Bronchial epithelial cell (primary cell): ENCODE data around the gene PHACTR1. TPM values are rescaled to one million over a fixed set of nuclear protein-coding genes. Genes with fewer than 3 reads are reported as not detected.

ENCODE experiments used
- DNase-seq: peaks from one replicate; pipeline ENCODE4 v3.0.0-alpha.2; 2010; ENCODE audit warnings: low read depth
- FAIRE-seq: peaks from 2 replicates; lab custom pipeline; 2011; peaks lifted over from hg19 to GRCh38; lab: Jason Lieb, UNC
- H3K27me3 ChIP-seq: 2 replicates; pipeline ENCODE4 v1.5.1; 2011; ENCODE audit warnings: low read length; ENCODE audit not compliant: control insufficient read depth, insufficient read depth
- H3K36me3 ChIP-seq: 2 replicates; pipeline ENCODE4 v1.5.1; 2011; ENCODE audit warnings: low read length; ENCODE audit not compliant: control insufficient read depth, insufficient read depth
- H3K4me3 ChIP-seq: 2 replicates; pipeline ENCODE4 v1.5.1; 2011; ENCODE audit warnings: mild to moderate bottlenecking, low read depth, low read length, control low read depth
- total RNA-seq: library from RNA; depleted of rRNA; stranded (reverse); fragments of >200 nt; gene quantifications from 2 replicates; pipeline ENCODE4 v1.2.1, GENCODE V29; 2014
- TF ChIP-seq, protein P1 (sequence below): IDR thresholded peaks from 2 replicates; pipeline ENCODE4 v1.5.1; 2011; ENCODE audit warnings: mild to moderate bottlenecking, moderate library complexity, low read length, control low read depth, inconsistent platforms; ENCODE audit not compliant: insufficient read depth, severe bottlenecking

Gene PHACTR1
- total RNA-seq, 1 donor from 2014 or later, result under 0.01 TPM

DNA sequence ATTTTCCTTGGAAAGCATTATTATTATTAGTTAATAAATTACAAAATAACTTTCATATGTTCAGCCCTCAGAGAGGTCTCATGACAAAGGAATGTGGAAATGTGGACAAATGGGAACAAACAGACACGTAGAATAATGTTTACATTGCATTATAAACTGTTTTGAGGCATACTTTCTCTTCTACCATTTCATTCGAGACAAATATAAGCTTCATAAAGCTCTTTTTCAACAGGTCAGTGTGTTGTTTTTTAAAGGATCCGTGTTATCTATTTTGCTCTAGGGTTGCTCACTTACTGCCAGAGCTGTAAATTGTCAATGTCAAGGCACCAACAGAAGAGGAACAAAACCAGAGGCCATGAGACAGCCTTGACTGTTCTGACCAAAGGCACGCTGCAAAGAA is 256.8 kb downstream of the PHACTR1 start:
- no peak for FAIRE-seq
- DNase-seq, result peak; percentile 49
- Histone ChIP-seq H3K36me3 (no peaks in the 10 kb centered on the region), H3K4me3 (no peak overlapping the region), H3K27me3 (no peaks in the 10 kb centered on the region)
- TF ChIP-seq, protein P1, sequence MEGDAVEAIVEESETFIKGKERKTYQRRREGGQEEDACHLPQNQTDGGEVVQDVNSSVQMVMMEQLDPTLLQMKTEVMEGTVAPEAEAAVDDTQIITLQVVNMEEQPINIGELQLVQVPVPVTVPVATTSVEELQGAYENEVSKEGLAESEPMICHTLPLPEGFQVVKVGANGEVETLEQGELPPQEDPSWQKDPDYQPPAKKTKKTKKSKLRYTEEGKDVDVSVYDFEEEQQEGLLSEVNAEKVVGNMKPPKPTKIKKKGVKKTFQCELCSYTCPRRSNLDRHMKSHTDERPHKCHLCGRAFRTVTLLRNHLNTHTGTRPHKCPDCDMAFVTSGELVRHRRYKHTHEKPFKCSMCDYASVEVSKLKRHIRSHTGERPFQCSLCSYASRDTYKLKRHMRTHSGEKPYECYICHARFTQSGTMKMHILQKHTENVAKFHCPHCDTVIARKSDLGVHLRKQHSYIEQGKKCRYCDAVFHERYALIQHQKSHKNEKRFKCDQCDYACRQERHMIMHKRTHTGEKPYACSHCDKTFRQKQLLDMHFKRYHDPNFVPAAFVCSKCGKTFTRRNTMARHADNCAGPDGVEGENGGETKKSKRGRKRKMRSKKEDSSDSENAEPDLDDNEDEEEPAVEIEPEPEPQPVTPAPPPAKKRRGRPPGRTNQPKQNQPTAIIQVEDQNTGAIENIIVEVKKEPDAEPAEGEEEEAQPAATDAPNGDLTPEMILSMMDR, result no peak

DNA sequence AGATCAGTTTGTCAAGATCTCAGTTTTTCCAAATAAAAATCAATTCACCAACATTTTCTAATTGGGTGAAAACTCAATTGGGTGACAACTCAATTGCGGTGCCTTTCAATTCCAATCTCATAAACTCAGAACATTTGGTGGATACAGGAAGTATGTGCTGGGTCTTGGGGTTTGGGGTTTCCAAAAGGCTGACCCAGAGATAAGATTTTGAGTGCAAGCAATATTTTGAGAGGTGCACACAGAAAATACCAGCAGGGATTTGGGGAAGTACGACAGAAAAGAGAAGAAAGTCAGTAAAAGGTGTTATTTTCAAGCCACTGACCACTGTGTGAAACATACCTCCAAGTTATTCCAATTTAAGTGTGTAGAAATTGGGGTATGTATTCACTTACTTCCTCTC is 258.0 kb downstream of the PHACTR1 start:
- H3K27me3 ChIP-seq, result no peaks in the 10 kb centered on the region
- FAIRE-seq (no peak), DNase-seq (no peak)
- H3K4me3 ChIP-seq, result no peak overlapping the region
- TF ChIP-seq, protein P1, result no peak
- H3K36me3 ChIP-seq, result no peaks in the 10 kb centered on the region

DNA sequence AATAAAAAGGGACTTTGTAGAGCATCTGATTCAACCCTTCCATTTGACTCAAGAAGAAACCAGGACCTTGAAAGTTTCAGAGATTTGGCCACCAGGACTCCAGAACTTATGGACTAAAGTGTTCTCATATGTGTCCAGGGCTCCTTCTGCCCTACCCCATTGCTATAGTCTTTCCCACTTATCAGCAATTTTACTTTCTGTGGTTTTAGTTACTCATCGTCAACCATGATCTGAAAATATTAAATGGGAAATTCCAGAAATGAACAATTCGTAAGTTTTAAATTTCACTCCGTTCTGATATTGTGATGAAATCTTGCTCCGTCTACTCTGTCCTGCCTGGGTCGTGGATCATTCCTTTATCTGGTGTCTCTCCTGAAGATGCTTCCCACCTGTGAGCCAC is 259.8 kb downstream of the PHACTR1 start:
- DNase-seq, result no peak
- Histone ChIP-seq H3K27me3 (no peaks in the 10 kb centered on the region), H3K36me3 (no peaks in the 10 kb centered on the region), H3K4me3 (no peak overlapping the region)
- TF ChIP-seq, protein P1, result no peak
- no peak for FAIRE-seq

DNA sequence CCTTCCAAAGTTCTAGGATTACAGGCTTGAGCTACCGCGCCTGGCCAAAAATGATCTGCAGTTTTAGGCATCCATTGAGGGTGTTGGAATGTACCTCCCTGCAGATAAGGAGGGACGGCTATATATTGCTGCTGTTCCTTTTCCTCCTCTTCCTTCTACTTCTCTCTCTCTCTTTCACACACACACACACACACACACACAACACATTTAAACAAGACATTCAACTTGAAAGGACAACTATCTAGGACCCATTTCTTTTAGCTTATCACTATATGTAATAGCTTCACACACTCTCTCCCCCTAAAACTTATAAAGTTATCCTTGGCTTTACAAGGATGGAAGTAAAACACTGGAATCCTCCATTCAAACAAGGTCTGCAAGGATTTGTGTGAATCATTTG is 260.6 kb downstream of the PHACTR1 start:
- DNase-seq (no peak), FAIRE-seq (no peak)
- Histone ChIP-seq H3K36me3 (no peaks in the 10 kb centered on the region), H3K4me3 (no peak overlapping the region), H3K27me3 (no peaks in the 10 kb centered on the region)
- TF ChIP-seq, protein P1, result no peak

DNA sequence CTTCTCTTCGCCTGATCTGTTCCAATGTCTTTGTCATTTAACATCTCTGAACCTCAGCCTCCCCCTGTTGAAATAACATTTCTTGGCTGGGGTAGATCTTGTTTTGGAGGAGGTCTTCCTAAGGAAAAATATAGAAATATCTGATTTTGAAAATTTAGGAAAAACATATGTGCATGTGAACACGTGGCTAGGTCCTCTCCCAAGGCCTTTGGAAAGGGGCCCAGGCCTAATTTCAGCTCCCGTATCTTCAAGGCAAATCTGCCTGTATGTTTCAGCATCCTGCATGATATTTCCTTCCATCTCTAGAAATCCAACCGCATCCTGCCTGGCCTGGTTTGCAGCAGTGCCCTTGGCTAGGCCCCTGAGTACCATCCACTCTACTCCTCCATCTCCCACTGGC is 261.2 kb downstream of the PHACTR1 start:
- Histone ChIP-seq H3K36me3 (no peaks in the 10 kb centered on the region), H3K27me3 (no peaks in the 10 kb centered on the region), H3K4me3 (no peak overlapping the region)
- DNase-seq, result no peak
- no peak for FAIRE-seq
- TF ChIP-seq, protein P1, result no peak

DNA sequence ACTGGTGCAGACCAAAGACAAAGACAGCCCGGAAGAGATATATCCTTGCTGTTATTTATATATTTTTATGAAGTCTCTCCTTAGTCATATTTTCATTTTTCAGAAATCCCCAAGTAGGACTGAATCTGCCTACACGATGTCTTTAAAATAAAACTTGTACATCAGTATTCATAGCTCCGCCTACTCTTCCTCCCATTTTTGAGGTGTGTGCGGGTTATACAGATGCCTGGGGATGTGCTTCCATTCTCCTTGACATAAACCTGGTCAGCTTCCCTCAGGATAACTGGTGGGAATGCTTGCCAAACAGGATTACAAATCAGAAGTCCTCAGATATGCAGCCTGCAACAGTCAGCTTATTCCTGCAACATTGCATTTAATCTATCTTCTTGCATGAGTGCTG is 264.2 kb downstream of the PHACTR1 start:
- TF ChIP-seq, protein P1, result no peak
- no peak overlapping the region for H3K4me3 ChIP-seq
- FAIRE-seq, result no peak
- H3K27me3 ChIP-seq, result no peaks in the 10 kb centered on the region
- DNase-seq, result no peak
- no peaks in the 10 kb centered on the region for H3K36me3 ChIP-seq
